ENCODE results near the gene SLC25A13.
"Not testable (repeated sequence)": the region's sequence is repeated elsewhere in the genome, so short reads cannot be mapped to it uniquely, and the experiment has no call there.

Gene SLC25A13

GRCh38 chr7:96179341-96179740 lies 142.6 kb downstream of the SLC25A13 start:
- no peak overlapping the region for H3K9ac ChIP-seq (ENCODE audit: low read depth, low read length)
- no peaks in the 10 kb centered on the region for H3K9me3 ChIP-seq (replicated peaks; ENCODE audit: low read length)
- H3K36me3 ChIP-seq (ENCODE audit: insufficient read depth, low read length) = peaks cover 4% of the 10 kb centered on the region
- H3K4me1 ChIP-seq (ENCODE audit: control insufficient read depth, insufficient read depth, low read length) = no peaks in the 10 kb centered on the region
- no peak overlapping the region for H3K4me2 ChIP-seq (ENCODE audit: low read length)
- H3K27me3 ChIP-seq (ENCODE audit: control insufficient read depth, insufficient read depth, low read length) = no peaks in the 10 kb centered on the region
- no peak overlapping the region for H3K4me3 ChIP-seq (ENCODE audit: low read length)

GRCh38 chr7:96178581-96178980 lies 143.3 kb downstream of the SLC25A13 start:
- Histone ChIP-seq H3K4me1 (ENCODE audit: control insufficient read depth, insufficient read depth, low read length) (no peaks in the 10 kb centered on the region), H3K4me2 (ENCODE audit: low read length) (no peak overlapping the region), H3K27me3 (ENCODE audit: control insufficient read depth, insufficient read depth, low read length) (no peaks in the 10 kb centered on the region), H3K9ac (ENCODE audit: low read depth, low read length) (no peak overlapping the region), H3K9me3 (replicated peaks; ENCODE audit: low read length) (no peaks in the 10 kb centered on the region), H3K4me3 (ENCODE audit: low read length) (no peak overlapping the region), H3K36me3 (ENCODE audit: insufficient read depth, low read length) (peaks cover 4% of the 10 kb centered on the region)

DNA sequence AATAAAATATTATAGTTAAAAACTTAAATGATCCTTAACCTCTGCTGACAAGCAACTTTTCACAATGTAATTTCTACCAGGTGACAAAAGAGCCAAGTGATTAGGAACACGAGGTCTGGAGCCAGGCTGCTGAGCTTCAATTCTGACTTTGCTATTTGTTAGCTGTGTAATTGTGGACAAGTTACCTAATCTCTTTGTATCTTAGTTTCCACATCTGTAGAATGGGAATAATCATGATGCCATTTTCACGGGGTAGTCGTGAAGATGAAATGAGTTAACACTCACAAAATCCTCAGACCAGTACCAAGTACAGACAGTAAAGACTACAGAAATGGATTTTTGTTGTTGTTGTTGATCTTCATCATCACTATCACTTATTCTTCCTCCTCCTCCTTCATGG lies 144.5 kb downstream of the SLC25A13 start:
- no peaks in the 10 kb centered on the region for H3K36me3 ChIP-seq (ENCODE audit: insufficient read depth, low read length)
- H3K4me1 ChIP-seq (ENCODE audit: control insufficient read depth, insufficient read depth, low read length) = no peaks in the 10 kb centered on the region
- no peaks in the 10 kb centered on the region for H3K27me3 ChIP-seq (ENCODE audit: control insufficient read depth, insufficient read depth, low read length)
- no peak overlapping the region for H3K4me2 ChIP-seq (ENCODE audit: low read length)
- no peak overlapping the region for H3K9ac ChIP-seq (ENCODE audit: low read depth, low read length)
- H3K4me3 ChIP-seq (ENCODE audit: low read length) = no peak overlapping the region
- H3K9me3 ChIP-seq (replicated peaks; ENCODE audit: low read length) = no peaks in the 10 kb centered on the region

GRCh38 chr7:96174812-96175211 lies 147.1 kb downstream of the SLC25A13 start:
- Histone ChIP-seq H3K9me3 (replicated peaks; ENCODE audit: low read length) (no peaks in the 10 kb centered on the region), H3K27me3 (ENCODE audit: control insufficient read depth, insufficient read depth, low read length) (no peaks in the 10 kb centered on the region), H3K4me2 (ENCODE audit: low read length) (no peak overlapping the region), H3K4me3 (ENCODE audit: low read length) (no peak overlapping the region), H3K9ac (ENCODE audit: low read depth, low read length) (no peak overlapping the region), H3K4me1 (ENCODE audit: control insufficient read depth, insufficient read depth, low read length) (no peaks in the 10 kb centered on the region), H3K36me3 (ENCODE audit: insufficient read depth, low read length) (peaks cover 6% of the 10 kb centered on the region)

- H3K9ac ChIP-seq (ENCODE audit: low read depth, low read length) = no peak overlapping the region
- H3K36me3 ChIP-seq (ENCODE audit: insufficient read depth, low read length) = peaks cover 6% of the 10 kb centered on the region
- no peak overlapping the region for H3K4me3 ChIP-seq (ENCODE audit: low read length)
- H3K4me2 ChIP-seq (ENCODE audit: low read length) = no peak overlapping the region
- H3K4me1 ChIP-seq (ENCODE audit: control insufficient read depth, insufficient read depth, low read length) = no peaks in the 10 kb centered on the region
- H3K9me3 ChIP-seq (replicated peaks; ENCODE audit: low read length) = no peaks in the 10 kb centered on the region
- H3K27me3 ChIP-seq (ENCODE audit: control insufficient read depth, insufficient read depth, low read length) = no peaks in the 10 kb centered on the region
These were observed 148.1 kb downstream of the SLC25A13 start for GRCh38 chr7:96173781-96174180.

DNA sequence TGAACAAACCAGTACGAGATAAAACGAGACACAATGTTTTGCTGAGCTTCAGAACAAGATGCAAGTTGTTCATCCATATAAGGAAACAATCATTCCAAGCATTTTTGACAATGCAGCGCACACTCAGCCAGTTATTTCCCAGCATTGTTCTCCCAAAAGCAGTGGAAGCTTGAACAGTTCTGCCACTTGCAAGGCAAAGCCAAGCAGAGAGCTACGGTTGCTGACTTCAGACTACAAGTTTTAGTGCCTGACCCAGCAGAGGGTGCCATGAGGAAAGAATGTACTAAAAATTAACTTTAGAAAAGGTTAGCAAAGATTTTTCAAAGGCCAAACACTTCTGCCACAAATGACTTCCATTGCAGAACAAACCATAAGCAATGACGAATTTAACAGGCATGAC lies 152.5 kb downstream of the SLC25A13 start:
- no peak overlapping the region for H3K9ac ChIP-seq (ENCODE audit: low read depth, low read length)
- no peaks in the 10 kb centered on the region for H3K9me3 ChIP-seq (replicated peaks; ENCODE audit: low read length)
- H3K36me3 ChIP-seq (ENCODE audit: insufficient read depth, low read length) = peaks cover 6% of the 10 kb centered on the region

DNA sequence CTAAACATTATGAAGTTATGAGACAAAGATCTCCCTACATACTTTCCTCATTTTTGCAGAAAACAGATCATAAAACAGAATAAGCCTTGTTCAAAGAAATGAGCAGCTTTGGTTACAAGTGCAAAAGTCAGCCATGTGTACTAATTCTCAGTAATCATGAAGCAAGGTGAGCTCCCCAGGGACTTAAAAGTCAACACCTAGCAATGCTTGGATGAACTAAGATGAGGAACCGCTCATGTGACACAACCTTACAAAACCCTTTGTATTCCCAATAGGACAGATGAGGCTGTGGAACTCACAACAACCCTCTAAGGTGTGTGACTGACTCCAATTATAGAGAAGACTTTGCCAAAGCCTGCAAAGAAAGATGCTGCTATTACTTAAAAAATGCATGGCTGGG lies 154.5 kb downstream of the SLC25A13 start:
- H3K4me2 ChIP-seq (ENCODE audit: low read length) = no peak overlapping the region
- H3K36me3 ChIP-seq (ENCODE audit: insufficient read depth, low read length) = peaks cover 10% of the 10 kb centered on the region
- H3K4me1 ChIP-seq (ENCODE audit: control insufficient read depth, insufficient read depth, low read length) = no peaks in the 10 kb centered on the region
- no peak overlapping the region for H3K9ac ChIP-seq (ENCODE audit: low read depth, low read length)
- no peaks in the 10 kb centered on the region for H3K27me3 ChIP-seq (ENCODE audit: control insufficient read depth, insufficient read depth, low read length)
- no peaks in the 10 kb centered on the region for H3K9me3 ChIP-seq (replicated peaks; ENCODE audit: low read length)
- no peak overlapping the region for H3K4me3 ChIP-seq (ENCODE audit: low read length)

More for the DNA sequence above, 152.5 kb downstream of the SLC25A13 start:
- no peaks in the 10 kb centered on the region for H3K27me3 ChIP-seq (ENCODE audit: control insufficient read depth, insufficient read depth, low read length)
- no peaks in the 10 kb centered on the region for H3K4me1 ChIP-seq (ENCODE audit: control insufficient read depth, insufficient read depth, low read length)
- H3K4me2 ChIP-seq (ENCODE audit: low read length) = no peak overlapping the region
- no peak overlapping the region for H3K4me3 ChIP-seq (ENCODE audit: low read length)

DNA sequence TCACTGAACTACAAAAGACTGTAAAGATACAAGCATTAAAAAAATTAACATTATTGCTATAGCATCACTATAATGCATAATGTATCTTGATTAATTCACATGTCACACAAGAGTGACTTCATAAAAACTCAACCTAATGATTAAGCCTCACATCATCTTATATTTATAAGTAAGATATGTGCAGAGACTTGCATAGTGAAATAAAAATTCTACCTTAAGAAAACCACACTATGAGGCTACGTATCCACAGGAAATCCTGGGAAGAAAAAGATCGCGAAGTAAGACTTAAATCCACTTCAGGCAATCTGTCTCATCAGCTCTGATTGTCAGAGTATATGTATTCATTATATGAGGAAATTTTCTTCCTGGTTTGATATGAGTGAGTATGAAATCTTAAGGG lies 160.0 kb downstream of the SLC25A13 start:
- H3K27me3 ChIP-seq (ENCODE audit: control insufficient read depth, insufficient read depth, low read length) = no peaks in the 10 kb centered on the region
- no peak overlapping the region for H3K4me3 ChIP-seq (ENCODE audit: low read length)
- no peak overlapping the region for H3K9ac ChIP-seq (ENCODE audit: low read depth, low read length)
- peaks cover 10% of the 10 kb centered on the region for H3K36me3 ChIP-seq (ENCODE audit: insufficient read depth, low read length)
- H3K4me2 ChIP-seq (ENCODE audit: low read length) = no peak overlapping the region
- no peaks in the 10 kb centered on the region for H3K4me1 ChIP-seq (ENCODE audit: control insufficient read depth, insufficient read depth, low read length)
- no peaks in the 10 kb centered on the region for H3K9me3 ChIP-seq (replicated peaks; ENCODE audit: low read length)

- Histone ChIP-seq H3K9ac (ENCODE audit: low read depth, low read length) (no peak overlapping the region), H3K27me3 (ENCODE audit: control insufficient read depth, insufficient read depth, low read length) (no peaks in the 10 kb centered on the region), H3K4me1 (ENCODE audit: control insufficient read depth, insufficient read depth, low read length) (no peaks in the 10 kb centered on the region), H3K36me3 (ENCODE audit: insufficient read depth, low read length) (peaks cover 6% of the 10 kb centered on the region), H3K4me2 (ENCODE audit: low read length) (no peak overlapping the region), H3K4me3 (ENCODE audit: low read length) (no peak overlapping the region), H3K9me3 (replicated peaks; ENCODE audit: low read length) (no peaks in the 10 kb centered on the region)
These were observed 164.0 kb downstream of the SLC25A13 start for GRCh38 chr7:96157856-96158255.

- not testable (repeated sequence) for H3K4me3 ChIP-seq (ENCODE audit: low read length); H3K4me2 ChIP-seq (ENCODE audit: low read length); H3K36me3 ChIP-seq (ENCODE audit: insufficient read depth, low read length); H3K4me1 ChIP-seq (ENCODE audit: control insufficient read depth, insufficient read depth, low read length); H3K9me3 ChIP-seq (replicated peaks; ENCODE audit: low read length); H3K9ac ChIP-seq (ENCODE audit: low read depth, low read length); H3K27me3 ChIP-seq (ENCODE audit: control insufficient read depth, insufficient read depth, low read length)
These were observed 167.4 kb downstream of the SLC25A13 start for GRCh38 chr7:96154506-96154905.

- Histone ChIP-seq H3K4me2 (ENCODE audit: low read length) (no peak overlapping the region), H3K27me3 (ENCODE audit: control insufficient read depth, insufficient read depth, low read length) (no peaks in the 10 kb centered on the region), H3K9ac (ENCODE audit: low read depth, low read length) (no peak overlapping the region), H3K9me3 (replicated peaks; ENCODE audit: low read length) (no peaks in the 10 kb centered on the region), H3K4me1 (ENCODE audit: control insufficient read depth, insufficient read depth, low read length) (no peaks in the 10 kb centered on the region), H3K4me3 (ENCODE audit: low read length) (no peak overlapping the region), H3K36me3 (ENCODE audit: insufficient read depth, low read length) (no peaks in the 10 kb centered on the region)
These were observed 169.2 kb downstream of the SLC25A13 start for GRCh38 chr7:96152706-96153105.

DNA sequence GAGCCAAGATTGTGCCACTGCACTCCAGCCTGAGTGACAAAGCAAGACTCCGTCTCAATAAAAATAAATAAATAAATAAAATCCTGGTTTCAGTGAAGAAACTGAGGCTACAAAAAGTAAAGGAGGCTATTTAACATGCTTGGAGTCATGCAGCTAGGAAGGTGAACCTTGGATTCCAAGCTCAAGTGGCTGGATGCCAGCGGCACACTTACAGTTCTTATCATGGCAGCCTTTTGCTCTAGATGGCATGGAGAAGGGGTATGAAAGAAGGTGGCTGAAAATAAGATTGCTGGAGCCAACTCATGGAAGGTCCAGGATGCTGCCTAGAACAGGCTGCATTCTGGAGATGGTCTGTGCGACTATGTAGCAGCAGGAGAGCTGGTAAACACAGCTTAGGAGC lies 170.0 kb downstream of the SLC25A13 start:
- no peak overlapping the region for H3K4me2 ChIP-seq (ENCODE audit: low read length)
- H3K9ac ChIP-seq (ENCODE audit: low read depth, low read length) = no peak overlapping the region
- no peaks in the 10 kb centered on the region for H3K27me3 ChIP-seq (ENCODE audit: control insufficient read depth, insufficient read depth, low read length)
- no peak overlapping the region for H3K4me3 ChIP-seq (ENCODE audit: low read length)
- H3K4me1 ChIP-seq (ENCODE audit: control insufficient read depth, insufficient read depth, low read length) = no peaks in the 10 kb centered on the region
- H3K36me3 ChIP-seq (ENCODE audit: insufficient read depth, low read length) = no peaks in the 10 kb centered on the region
- no peaks in the 10 kb centered on the region for H3K9me3 ChIP-seq (replicated peaks; ENCODE audit: low read length)

DNA sequence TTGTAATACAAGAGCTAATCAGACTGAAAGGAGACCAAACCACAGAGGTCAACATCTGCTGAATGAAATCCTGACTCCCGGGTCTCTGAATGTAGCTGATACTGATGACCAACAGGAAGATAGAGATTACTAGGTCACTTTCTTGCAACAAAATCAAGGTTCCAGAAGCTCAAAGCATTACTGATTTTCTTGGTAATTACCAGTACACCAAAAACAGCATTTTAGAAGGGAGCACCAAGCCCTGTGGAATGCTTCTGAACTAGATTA lies 177.7 kb downstream of the SLC25A13 start:
- Histone ChIP-seq H3K4me3 (ENCODE audit: low read length) (no peak overlapping the region), H3K9ac (ENCODE audit: low read depth, low read length) (no peak overlapping the region), H3K36me3 (ENCODE audit: insufficient read depth, low read length) (peaks cover 3% of the 10 kb centered on the region), H3K4me1 (ENCODE audit: control insufficient read depth, insufficient read depth, low read length) (no peaks in the 10 kb centered on the region), H3K4me2 (ENCODE audit: low read length) (no peak overlapping the region), H3K9me3 (replicated peaks; ENCODE audit: low read length) (no peaks in the 10 kb centered on the region), H3K27me3 (ENCODE audit: control insufficient read depth, insufficient read depth, low read length) (no peaks in the 10 kb centered on the region)
